Astrocyte (in vitro differentiated cells and primary cell): ENCODE data around the gene NUP62. TPM values are rescaled to one million over a fixed set of nuclear protein-coding genes. Genes with fewer than 3 reads are reported as not detected.
"Not testable (repeated sequence)": the region's sequence is repeated elsewhere in the genome, so short reads cannot be mapped to it uniquely, and the experiment has no call there.

Experiments
- DNase-seq: peaks from one replicate; pipeline ENCODE4 v3.0.0-alpha.2; 2010; ENCODE audit warnings: low read depth
- FAIRE-seq: peaks from 2 replicates; lab custom pipeline; 2011; peaks lifted over from hg19 to GRCh38; lab: Jason Lieb, UNC
- H2AFZ ChIP-seq: 2 replicates; pipeline ENCODE4 v1.6.0; 2012; ENCODE audit warnings: low read depth, low read length, inconsistent platforms
- H3K27ac ChIP-seq: 2 replicates; pipeline ENCODE4 v1.5.1; 2011; ENCODE audit warnings: low read depth, low read length, inconsistent platforms
- H3K27me3 ChIP-seq: 2 replicates; pipeline ENCODE4 v1.6.0; 2011; ENCODE audit warnings: low read length, inconsistent platforms; ENCODE audit not compliant: insufficient read depth
- H3K36me3 ChIP-seq: 2 replicates; pipeline ENCODE4 v1.5.1; 2011; ENCODE audit warnings: low read length, inconsistent platforms; ENCODE audit not compliant: insufficient read depth
- H3K4me1 ChIP-seq: 2 replicates; pipeline ENCODE4 v1.5.1; 2011; ENCODE audit warnings: low read length, inconsistent platforms; ENCODE audit not compliant: insufficient read depth
- H3K4me2 ChIP-seq: 2 replicates; pipeline ENCODE4 v1.6.0; 2012; ENCODE audit warnings: low read length, inconsistent platforms
- H3K4me3 ChIP-seq: 2 replicates; pipeline ENCODE4 v1.5.1; 2011; ENCODE audit warnings: low read depth, mild to moderate bottlenecking, low read length, inconsistent platforms; ENCODE audit not compliant: insufficient read depth
- H3K79me2 ChIP-seq: 2 replicates; pipeline ENCODE4 v1.6.0; 2012; ENCODE audit warnings: mild to moderate bottlenecking, low read length, inconsistent platforms; ENCODE audit not compliant: insufficient read depth
- H3K9ac ChIP-seq: 2 replicates; pipeline ENCODE4 v1.6.0; 2012; ENCODE audit warnings: mild to moderate bottlenecking, low read length, inconsistent platforms
- H3K9me3 ChIP-seq: 2 replicates; pipeline ENCODE4 v1.5.1; 2012; ENCODE audit warnings: low read depth, mild to moderate bottlenecking, low read length, inconsistent platforms; ENCODE audit not compliant: insufficient read depth
- H4K20me1 ChIP-seq: 2 replicates; pipeline ENCODE4 v1.6.0; 2012; ENCODE audit warnings: low read length, inconsistent platforms; ENCODE audit not compliant: insufficient read depth
- H3K27ac Mint-ChIP-seq: one replicate; pipeline ENCODE4 v1.8.0; 2021; ENCODE audit warnings: mild to moderate bottlenecking, mixed read lengths; ENCODE audit not compliant: unreplicated experiment
- H3K27me3 Mint-ChIP-seq: one replicate; pipeline ENCODE4 v1.8.0; 2021; ENCODE audit warnings: low read depth, mixed read lengths; ENCODE audit not compliant: unreplicated experiment
- H3K36me3 Mint-ChIP-seq: one replicate; pipeline ENCODE4 v1.8.0; 2021; ENCODE audit warnings: low read depth, mixed read lengths; ENCODE audit not compliant: unreplicated experiment
- H3K4me1 Mint-ChIP-seq: one replicate; pipeline ENCODE4 v1.8.0; 2021; ENCODE audit warnings: low read depth, mixed read lengths; ENCODE audit not compliant: unreplicated experiment
- H3K4me3 Mint-ChIP-seq: one replicate; pipeline ENCODE4 v1.8.0; 2021; ENCODE audit warnings: mild to moderate bottlenecking, moderate library complexity, mixed read lengths; ENCODE audit not compliant: unreplicated experiment
- H3K9me3 Mint-ChIP-seq: one replicate; pipeline ENCODE4 v1.8.0; 2021; ENCODE audit warnings: mild to moderate bottlenecking, mixed read lengths; ENCODE audit not compliant: unreplicated experiment
- CTCF ChIP-seq: IDR thresholded peaks from 2 replicates; pipeline ENCODE4 v1.5.1; 2011; ENCODE audit warnings: low read depth, mild to moderate bottlenecking, inconsistent platforms, low read length, moderate library complexity; ENCODE audit not compliant: insufficient read depth
- EZH2 ChIP-seq: IDR thresholded peaks from 2 replicates; pipeline ENCODE4 v1.6.1; 2012; ENCODE audit warnings: mild to moderate bottlenecking, low read length, inconsistent platforms; ENCODE audit not compliant: insufficient read depth
- total RNA-seq: library from RNA; stranded (reverse); gene quantifications from 2 replicates; pipeline ENCODE4 v1.2.1, GENCODE V29; 2021

Gene NUP62
- total RNA-seq, 1 donor from 2014 or later = 49.5 TPM

GRCh38 chr19:49958596-49958995, 29.3 kb upstream of the NUP62 start:
- not testable (repeated sequence) for H3K9me3 Mint-ChIP-seq, H3K4me3 ChIP-seq, H3K27me3 ChIP-seq, H3K4me3 Mint-ChIP-seq, FAIRE-seq, H4K20me1 ChIP-seq, H2AFZ ChIP-seq, H3K27ac ChIP-seq, H3K4me2 ChIP-seq, H3K79me2 ChIP-seq, H3K4me1 ChIP-seq, H3K36me3 ChIP-seq, H3K9me3 ChIP-seq, H3K4me1 Mint-ChIP-seq, H3K36me3 Mint-ChIP-seq, H3K9ac ChIP-seq, DNase-seq, H3K27me3 Mint-ChIP-seq, H3K27ac Mint-ChIP-seq

- H3K27me3 ChIP-seq, H3K4me1 Mint-ChIP-seq, H4K20me1 ChIP-seq, H3K4me3 Mint-ChIP-seq, H3K9me3 ChIP-seq, H3K79me2 ChIP-seq, H3K27me3 Mint-ChIP-seq, H3K36me3 ChIP-seq, H3K9me3 Mint-ChIP-seq, H3K27ac Mint-ChIP-seq, H3K4me1 ChIP-seq, DNase-seq, H3K4me2 ChIP-seq, H3K4me3 ChIP-seq, H3K36me3 Mint-ChIP-seq, H2AFZ ChIP-seq, H3K9ac ChIP-seq, H3K27ac ChIP-seq, FAIRE-seq: not testable (repeated sequence)
These were observed 28.8 kb upstream of the NUP62 start for GRCh38 chr19:49958144-49958543.

GRCh38 chr19:49957262-49957915, 28.1 kb upstream of the NUP62 start:
- no peak overlapping the region for H3K4me3 ChIP-seq
- H3K36me3 ChIP-seq = no peaks in the 10 kb centered on the region
- H3K27me3 ChIP-seq = peaks cover 3% of the 10 kb centered on the region
- H3K27ac ChIP-seq = no peak overlapping the region
- Mint-ChIP-seq H3K4me3 (no peak overlapping the region), H3K27me3 (peaks cover 8% of the 10 kb centered on the region), H3K27ac (no peak overlapping the region), H3K36me3 (no peaks in the 10 kb centered on the region), H3K9me3 (peaks cover 3% of the 10 kb centered on the region), H3K4me1 (no peaks in the 10 kb centered on the region)
- FAIRE-seq (no peak), DNase-seq (no peak)
- no peak overlapping the region for H3K4me2 ChIP-seq
- no peak for TF ChIP-seq EZH2
- TF ChIP-seq CTCF = no peak
- no peak overlapping the region for H3K9ac ChIP-seq
- H3K9me3 ChIP-seq = no peaks in the 10 kb centered on the region
- H2AFZ ChIP-seq = no peak overlapping the region
- H3K4me1 ChIP-seq = no peaks in the 10 kb centered on the region
- H4K20me1 ChIP-seq = no peaks in the 10 kb centered on the region
- no peaks in the 10 kb centered on the region for H3K79me2 ChIP-seq
